ENCODE data around the gene MAPK8IP3. TPM values are rescaled to one million over a fixed set of nuclear protein-coding genes. Genes with fewer than 3 reads are reported as not detected.
A peak's percentile ranks its signal among the peaks of the same experiment; 100 is the strongest.

The MAPK8IP3 gene, protein sequence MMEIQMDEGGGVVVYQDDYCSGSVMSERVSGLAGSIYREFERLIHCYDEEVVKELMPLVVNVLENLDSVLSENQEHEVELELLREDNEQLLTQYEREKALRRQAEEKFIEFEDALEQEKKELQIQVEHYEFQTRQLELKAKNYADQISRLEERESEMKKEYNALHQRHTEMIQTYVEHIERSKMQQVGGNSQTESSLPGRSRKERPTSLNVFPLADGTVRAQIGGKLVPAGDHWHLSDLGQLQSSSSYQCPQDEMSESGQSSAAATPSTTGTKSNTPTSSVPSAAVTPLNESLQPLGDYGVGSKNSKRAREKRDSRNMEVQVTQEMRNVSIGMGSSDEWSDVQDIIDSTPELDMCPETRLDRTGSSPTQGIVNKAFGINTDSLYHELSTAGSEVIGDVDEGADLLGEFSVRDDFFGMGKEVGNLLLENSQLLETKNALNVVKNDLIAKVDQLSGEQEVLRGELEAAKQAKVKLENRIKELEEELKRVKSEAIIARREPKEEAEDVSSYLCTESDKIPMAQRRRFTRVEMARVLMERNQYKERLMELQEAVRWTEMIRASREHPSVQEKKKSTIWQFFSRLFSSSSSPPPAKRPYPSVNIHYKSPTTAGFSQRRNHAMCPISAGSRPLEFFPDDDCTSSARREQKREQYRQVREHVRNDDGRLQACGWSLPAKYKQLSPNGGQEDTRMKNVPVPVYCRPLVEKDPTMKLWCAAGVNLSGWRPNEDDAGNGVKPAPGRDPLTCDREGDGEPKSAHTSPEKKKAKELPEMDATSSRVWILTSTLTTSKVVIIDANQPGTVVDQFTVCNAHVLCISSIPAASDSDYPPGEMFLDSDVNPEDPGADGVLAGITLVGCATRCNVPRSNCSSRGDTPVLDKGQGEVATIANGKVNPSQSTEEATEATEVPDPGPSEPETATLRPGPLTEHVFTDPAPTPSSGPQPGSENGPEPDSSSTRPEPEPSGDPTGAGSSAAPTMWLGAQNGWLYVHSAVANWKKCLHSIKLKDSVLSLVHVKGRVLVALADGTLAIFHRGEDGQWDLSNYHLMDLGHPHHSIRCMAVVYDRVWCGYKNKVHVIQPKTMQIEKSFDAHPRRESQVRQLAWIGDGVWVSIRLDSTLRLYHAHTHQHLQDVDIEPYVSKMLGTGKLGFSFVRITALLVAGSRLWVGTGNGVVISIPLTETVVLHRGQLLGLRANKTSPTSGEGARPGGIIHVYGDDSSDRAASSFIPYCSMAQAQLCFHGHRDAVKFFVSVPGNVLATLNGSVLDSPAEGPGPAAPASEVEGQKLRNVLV (N-terminal part only)
- 20.9 and 41.0 TPM in 2 replicates for total RNA-seq

DNA sequence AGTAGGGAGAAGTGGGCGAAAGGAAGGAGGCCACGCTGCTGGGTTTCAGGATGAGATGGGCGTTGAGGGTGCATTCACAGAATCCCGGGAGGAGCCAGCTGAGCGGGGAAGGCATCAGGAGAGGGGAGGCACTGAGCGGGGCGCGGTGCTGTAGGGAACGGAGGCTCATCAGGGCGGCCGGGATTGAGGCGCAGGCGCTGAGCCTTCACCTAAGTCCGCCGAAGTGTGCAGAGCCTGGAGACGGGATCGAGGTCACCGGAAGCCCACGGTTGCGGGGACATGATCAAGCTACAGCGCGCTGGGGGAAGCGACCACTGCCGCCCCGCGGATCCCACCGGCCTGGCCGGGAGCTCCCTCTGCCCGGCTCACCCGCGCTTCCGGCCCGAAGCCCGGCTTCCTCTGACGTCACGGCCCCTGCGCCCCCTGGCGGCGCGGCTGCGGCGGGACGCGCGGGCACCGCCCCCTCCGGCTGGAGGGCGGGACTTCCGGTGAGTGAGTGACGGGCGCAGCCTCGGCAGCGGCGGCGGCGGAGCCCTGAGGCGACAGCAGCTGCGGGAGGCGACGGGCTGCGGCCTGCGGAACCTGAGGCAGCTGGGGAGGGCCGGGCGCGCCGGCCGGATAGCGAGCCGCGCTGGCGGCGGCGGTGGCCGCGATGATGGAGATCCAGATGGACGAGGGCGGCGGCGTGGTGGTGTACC lies at the start of gene MAPK8IP3:
TSS of gene MAPK8IP3 (plus strand) at position 508 of the 698 bp plus-strand sequence. CDS start at position 653, 145 bp downstream.
- DNase-seq = peak; percentile 92

DNA sequence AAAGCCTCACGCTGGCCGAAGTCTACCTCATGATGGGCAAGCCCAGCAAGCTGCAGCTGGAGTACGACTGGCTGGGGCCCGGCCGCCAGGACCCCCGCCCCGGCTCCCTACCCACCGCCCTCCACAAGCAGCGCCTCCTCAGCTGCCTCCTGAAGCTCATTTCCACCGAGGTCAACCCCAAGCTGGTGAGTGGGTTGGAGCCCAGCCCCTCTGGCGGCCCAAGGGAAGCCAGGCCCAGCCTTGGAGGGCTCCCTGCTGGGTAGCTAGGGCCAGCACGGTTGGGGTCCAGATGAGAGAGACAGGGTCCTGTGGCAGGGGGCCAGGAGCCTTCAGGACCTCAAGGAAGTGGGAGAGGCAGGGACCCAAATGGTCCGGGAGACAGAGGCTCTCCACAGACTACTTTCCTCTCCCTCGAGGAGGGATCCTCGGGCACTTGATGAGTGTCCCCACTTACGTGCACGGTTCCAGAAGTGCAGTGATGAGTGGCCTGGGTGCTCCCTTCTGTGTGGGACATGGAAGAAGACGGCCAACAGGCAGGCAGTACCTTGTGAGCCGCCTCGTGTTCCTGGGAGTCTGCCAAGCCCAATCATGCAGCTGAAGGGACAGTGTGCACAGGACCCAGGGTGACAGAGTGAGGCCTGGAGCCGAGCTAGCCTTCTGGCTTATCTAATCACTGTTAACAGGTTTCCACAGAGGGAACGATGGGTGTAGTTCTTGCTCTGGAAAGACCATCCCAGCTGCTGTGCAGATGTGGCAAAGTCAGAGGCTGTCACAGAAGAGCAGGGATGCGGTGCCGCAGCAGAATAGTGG lies 49.0 kb upstream of the MAPK8IP3 start:
- DNase-seq = no peak

DNA sequence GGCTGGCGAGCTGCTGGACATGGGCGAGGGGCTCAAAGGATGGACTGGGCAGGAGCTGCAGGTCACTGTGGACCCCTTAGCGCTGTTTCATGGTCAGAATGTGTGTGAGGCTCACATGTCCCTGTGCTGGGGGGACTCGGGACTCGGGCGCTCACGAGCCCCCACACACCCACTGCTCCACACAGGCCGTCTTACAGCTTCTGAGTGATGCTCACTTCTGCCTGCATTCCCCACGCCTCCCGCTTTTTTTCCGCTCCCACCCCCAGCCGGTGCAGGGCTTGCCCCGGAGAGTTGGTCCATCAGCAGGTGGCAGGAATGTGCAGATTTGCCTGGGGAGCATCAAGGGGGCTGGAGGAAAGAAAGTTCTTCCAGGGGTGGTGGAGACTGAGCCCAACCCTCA lies 48.2 kb upstream of the MAPK8IP3 start:
- no peak for DNase-seq

DNA sequence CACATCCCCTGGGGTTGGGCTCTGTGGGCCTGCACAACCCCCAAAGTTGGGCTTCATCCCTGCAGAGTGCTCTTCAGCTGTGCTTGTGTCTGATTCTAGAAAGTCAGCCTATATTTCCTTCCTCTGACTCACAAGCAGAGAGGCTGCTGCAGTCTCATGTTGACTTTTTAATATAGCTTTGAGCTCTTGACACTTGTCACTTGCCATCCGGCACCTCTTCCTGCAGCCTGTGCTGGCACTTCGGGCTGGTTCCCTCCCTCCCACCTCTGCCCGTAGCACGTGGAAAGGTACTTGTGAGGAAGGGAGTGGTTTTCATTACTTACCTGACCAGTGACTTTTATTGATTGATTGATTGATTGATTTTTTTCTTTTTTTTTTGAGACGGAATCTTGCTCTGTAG lies 47.0 kb upstream of the MAPK8IP3 start:
- DNase-seq = peak; percentile 25

DNA sequence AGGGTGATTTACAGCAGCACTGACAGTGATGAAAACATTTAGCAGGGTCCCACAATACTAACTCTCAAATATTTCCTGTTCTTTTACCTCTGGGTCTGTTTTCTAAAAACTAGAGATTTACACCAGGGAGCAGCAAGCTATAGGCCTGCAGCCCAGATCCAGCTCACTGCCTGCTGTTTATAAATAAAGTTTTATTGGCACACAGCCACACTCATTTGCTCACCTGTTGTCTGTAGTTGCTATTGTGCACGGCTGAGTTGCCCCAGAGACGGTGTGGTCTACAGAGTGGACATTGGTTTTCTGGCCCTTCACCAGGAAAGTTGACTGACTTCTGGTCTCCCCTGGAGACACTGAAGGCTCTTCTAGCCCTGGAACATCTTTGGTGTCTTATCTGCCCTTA lies 44.2 kb upstream of the MAPK8IP3 start:
- no peak for DNase-seq

DNA sequence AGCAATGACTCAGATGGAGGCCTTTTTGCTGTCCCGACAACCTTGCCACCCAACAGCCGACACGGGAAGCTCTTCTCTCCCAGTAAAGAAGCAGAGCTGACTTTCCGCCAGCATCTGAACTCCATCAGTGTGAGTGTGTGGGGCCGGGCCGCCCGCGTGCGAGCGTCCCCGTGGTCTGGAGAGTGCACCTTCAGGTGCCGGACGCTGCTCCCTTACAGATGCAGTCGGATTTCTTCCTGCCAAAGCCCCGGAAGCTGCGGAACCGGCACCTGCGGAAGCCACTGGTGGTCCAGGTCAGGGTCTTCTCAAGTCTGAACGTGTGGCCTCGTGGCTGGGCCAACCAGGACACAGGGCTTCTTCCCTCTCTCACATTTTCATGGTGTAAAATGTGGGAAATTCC lies 43.5 kb upstream of the MAPK8IP3 start:
- DNase-seq = no peak

DNA sequence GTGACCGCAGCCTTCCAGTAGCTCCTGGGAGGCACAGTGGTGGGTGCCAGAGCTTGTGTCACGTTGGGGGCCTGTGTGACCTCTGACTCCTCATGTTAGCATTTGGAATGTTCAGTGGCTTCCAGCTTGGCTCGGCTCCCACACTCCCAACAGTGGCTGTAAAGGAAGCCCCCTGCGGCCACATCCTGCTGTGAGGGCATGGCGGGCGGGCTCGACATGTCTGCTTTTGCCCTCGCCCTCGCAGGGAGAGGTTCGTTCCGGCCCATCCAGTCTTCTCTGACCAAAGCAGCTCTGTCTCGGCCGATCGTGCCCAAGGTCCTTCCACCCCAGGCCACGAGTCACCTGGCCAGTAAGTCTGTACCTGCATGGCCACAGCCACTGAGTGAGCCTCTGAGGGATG lies 40.2 kb upstream of the MAPK8IP3 start:
- DNase-seq = no peak

DNA sequence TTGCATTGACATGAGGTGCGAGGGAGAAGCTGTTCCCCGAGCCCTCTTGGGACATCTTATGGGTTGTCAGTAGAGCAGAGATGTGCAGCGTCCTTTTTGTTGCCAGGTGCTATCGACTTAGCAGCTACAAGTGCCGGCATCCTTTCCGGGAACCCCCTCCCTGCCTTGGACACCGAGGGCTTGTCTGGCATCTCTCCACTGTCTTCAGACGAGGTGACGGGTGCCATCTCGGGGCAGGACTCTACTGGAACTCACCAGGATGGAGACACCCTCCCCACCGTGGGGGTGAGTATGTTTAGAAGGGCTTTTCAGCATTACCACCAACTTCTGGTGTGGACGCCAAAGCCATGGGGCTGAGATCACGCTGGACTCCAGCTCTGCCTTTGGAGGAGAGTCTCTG lies 39.7 kb upstream of the MAPK8IP3 start:
- no peak for DNase-seq

DNA sequence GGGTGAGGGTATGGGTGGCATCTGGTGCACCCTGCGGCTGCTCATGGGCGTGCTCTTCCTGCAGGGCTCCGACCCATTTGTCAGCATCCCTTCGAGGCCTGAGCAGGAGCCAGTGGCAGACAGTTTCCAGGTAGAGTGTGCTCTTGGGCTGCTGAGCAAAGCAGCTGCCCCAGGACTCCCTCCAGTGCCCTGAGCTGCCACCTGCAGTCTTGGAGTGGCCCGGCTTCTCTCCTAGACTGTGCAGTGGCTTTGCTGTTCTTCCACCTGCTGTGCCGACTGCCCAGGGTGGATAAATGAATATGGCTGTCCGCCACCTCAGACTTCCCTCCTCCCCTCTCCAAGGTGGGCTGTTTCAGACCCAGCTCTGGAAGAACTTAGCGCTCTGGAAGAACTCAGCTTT lies 38.7 kb upstream of the MAPK8IP3 start:
- no peak for DNase-seq

DNA sequence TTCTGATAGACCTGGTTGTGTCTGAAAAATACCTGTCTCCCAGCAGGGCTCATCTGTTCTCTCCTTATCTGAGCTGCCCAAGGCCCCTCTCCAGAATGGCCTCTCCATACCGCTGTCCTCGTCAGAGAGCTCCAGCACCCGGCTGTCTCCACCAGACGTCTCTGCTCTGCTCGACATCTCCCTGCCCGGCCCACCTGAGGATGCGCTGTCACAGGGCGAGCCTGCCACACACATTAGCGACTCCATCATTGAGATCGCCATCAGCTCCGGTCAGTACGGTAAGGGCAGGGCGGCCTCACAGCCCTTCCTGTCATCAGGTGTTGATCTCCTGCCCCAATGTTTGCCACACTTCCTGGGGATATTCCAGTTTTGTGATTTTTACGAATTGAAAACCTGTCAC lies 38.1 kb upstream of the MAPK8IP3 start:
- no peak for DNase-seq

DNA sequence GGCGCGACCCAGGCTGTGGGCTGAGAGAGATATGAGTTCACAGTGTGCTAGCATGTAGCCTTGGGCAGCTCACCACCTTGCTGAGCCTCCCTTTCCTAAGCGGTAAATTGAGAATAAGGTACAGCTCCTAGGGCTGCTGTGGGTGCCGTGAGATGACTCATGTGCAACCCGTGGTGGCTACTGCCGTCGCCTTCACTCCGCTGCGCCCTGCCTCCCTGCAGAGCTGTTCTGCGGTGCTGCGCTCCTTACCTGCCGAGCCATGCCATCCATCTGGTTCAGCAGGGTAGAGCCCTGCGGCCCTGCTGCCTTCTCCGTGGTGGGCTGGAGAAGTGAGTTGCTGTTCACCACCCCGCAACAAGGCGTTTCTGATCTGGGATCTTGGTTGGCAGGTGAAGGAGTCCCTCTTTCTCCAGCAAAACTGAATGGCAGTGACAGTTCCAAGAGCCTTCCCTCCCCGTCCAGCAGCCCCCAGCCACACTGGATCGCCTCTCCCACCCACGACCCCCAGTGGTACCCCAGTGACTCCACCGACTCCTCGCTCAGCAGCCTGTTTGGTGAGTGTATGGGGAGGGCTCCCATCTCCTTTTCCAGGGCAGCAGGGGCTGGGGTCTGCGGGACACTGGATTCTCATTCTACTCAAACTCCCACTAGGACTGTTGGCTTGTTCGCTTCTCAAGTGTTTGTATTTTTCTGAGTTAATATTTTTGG lies 37.2 kb upstream of the MAPK8IP3 start:
- DNase-seq = no peak

DNA sequence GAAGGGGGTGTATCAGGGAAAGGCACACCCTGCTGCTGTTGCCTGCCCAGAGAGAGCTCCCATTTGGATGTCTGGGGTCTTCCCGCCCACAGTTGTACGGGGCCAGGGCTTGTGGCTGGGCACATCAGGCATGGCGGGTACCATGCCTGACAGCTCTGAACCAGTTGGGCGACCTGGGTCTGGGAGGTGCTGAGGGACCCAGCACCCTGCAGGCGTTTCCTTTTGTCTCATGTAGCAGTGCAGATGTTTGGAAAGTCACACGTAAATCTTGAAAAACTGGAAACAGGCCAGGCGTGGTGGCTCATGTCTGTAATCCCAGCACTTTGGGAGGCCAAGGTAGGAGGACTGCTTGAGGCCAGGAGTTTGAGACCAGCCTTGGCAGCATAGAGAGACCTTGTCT lies 36.3 kb upstream of the MAPK8IP3 start:
- DNase-seq = no peak

DNA sequence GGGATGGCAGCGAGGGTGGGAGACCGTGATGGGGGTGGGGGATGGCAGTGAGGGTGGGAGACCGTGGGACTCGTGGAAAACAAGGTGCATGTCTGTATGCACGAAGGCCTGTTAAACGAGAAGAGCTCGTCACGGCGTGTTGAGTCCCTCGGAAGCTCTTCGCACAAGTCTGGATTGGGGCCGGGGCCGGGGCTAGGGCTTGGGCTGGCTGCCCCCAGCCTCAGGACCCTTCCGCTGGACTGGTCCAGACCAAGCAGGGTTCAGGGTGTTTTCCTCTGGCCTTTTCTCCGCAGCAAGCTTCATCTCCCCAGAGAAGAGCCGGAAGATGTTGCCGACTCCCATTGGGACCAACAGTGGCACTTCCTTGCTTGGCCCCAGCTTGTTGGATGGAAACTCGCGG lies 35.6 kb upstream of the MAPK8IP3 start:
- DNase-seq = no peak

DNA sequence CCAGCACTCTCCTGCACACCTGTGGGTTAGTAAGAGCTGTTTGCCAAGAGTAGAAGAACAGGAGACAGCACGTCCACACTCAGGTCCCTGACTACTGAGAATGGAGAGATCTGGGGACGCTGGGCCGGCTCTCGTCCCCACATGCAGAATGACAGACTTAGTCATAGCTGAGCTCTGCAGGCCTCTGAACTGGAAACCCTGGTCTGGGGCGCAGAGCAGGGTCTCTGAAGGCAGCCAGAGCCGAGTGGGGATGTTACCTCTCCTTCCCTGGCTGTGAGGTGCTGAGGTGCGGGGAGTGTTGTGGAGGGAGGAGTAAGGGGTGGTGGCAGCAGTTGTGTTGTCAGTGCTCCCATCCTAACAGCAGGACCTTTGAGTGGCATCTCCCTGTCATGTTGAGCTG lies 35.1 kb upstream of the MAPK8IP3 start:
- no peak for DNase-seq

DNA sequence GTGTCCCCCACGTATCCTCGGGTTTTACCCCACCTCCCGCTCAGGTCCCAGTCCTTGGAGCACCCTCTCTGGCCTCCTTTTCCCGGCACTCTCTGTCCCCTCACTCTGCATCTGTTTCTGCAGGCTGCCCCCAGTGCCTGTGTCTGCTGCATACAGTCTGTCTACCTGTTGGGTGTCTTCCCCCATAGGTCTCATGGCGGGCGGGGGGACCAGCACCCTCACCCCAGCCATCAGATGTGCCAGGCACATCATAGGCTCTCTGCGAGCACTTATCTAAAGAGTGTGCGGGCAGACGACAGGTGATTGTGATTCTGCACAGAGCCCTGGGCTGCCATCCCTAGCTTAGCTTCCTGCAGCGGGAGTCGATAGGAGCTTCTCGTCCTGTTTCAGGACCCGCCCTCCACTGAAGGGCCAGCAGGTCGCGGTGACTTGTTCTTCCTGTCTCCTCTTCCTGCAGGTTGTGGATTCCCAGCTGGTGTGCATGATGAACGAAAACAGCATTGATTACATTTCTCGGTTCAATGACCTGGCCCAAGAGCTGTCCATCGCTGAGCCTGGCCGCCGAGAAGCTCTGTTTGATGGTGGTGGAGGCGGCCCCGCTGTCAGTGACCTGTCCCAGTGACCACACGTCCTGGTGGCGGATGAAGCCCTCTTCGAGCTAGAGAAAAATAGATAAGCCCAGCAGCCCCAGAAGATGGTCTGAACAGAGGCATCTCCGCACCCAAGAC lies 32.4 kb upstream of the MAPK8IP3 start:
- DNase-seq = no peak

DNA sequence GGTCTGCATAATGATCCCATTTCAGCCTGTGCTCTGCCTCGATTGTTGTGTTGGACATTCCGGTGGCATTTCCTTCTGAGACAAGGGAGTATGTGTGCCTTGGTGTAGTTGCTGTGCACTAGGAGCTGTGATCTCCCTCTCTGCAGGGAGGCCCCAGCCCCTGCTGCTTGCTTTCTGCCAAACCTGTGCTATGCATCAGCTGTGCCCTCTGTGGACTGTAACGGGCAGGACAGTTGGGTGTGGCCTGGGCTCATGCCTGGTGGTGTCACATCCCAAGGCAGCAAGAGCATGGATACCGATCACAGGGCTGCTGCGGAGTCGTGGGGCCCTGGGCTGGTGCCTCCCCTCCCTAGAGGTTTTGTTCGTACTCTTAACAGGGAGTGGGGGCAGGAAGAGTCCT lies 31.7 kb upstream of the MAPK8IP3 start:
- no peak for DNase-seq

DNA sequence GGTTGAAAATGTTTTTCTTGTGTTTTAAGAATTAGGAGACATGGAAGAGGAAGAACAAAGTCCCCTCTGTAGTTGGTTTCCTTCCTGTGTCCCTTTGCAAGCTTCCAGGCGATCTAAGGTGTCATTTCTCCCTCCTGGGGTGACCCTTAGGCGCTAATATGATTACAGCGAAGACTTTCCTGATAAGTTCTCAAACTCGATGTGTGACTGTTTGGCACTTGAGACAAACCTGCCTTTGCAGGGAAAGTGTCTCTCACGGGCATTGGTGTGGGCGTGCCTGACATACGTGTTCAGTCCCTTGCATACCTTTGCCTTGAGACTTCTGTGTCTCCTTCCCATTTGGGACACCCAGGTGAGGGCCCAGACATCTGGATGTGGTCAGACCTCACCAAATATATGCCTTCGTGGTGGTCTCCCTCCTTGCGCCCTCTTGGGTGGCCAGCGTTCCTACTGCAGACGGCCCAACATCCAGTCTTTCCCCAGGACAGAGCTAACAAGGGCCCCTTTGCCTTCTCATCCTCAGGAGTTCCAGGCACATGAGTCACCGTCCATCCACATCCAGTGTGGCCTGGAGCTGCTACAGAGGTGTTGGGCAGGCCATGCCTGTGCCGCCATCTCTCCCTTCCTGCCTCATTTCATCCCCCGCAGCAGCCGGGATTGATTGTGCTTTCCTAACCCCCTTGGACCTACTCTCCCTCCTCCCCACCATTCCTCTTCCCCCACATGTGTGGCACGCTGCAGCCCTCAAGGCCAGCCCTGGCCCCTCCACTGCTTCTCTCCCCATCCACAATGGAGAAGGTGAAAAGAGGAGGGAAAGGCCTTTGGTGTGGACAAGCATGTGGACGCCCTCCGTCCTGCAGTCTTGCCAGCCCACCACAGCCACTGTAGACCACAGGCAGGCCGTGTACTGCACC lies 31.0 kb upstream of the MAPK8IP3 start:
- DNase-seq = peak; percentile 57

DNA sequence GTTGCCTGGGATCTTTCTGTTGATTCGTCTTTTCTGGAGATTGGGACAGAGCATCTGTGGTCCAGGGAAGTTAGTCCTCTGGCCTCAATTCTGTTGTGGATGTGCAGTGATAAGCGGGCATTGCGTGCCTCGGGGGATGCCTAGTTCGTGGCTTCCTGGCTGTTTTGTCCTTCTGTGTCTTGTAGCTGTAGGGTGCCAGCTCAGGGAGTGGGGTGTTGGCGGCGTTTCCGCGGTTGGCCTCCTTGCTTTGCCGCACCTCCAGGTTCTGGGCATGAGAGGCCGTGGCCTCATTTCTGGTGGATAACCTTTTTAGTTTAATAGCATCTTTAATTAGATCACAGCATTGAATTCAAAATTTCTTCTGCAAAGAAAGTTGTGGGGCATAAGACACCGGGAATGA lies 29.3 kb upstream of the MAPK8IP3 start:
- no peak for DNase-seq

DNA sequence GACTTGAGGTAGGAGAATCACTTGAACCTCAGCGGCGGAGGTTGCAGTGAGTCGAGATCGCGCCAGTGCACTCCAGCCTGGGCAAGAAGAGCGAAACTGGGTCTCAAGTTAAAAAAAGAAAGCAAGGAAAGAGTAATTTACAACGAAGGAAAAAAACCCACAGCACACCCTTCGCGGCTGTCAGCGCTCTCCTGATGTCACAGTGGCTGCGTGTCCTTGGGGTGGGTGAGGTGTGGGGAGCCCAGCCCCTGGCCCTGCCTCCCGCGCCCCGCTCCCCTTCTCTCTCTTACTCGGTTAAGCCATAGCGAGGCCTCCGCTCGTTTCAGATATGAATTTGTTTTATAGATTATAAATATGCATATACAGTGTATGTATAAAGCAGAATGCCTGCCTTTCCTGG lies 28.7 kb upstream of the MAPK8IP3 start:
- DNase-seq = no peak

All from dermis blood vessel endothelial cell (primary cell).